Left ventricle myocardium superior (tissue), 1 donor: Measurements from ENCODE around the gene RTN4RL1. TPM values are rescaled to one million over a fixed set of nuclear protein-coding genes. Genes with fewer than 3 reads are reported as not detected.
"Not testable (repeated sequence)": the region's sequence is repeated elsewhere in the genome, so short reads cannot be mapped to it uniquely, and the experiment has no call there.

Experiments
- ATAC-seq: fragments of 200-7000 bp; cut with Tn5 transposase; one replicate; pipeline ENCODE4 v1.9.1; 2020; ENCODE audit warnings: mild to moderate bottlenecking, moderate library complexity
- DNase-seq: peaks from one replicate; pipeline ENCODE4 v3.0.0-alpha.2; 2020
- intact Hi-C: fragments of 100-400 bp; cut with micrococcal nuclease; formaldehyde crosslinking; loops from one replicate; pipeline ENCODE4 v1.11.0; 2022
- total RNA-seq: library from RNA; stranded (reverse); fragmentation: NEBNext Ultra II Directional; extraction: Animal tissue kit (Norgen Biotek cat#: 25700); gene quantifications from one replicate; pipeline ENCODE4 v1.2.1, GENCODE V29; 2021
- donor health status: DM: no; HTN: yes; CAD: no; lungs with severe emphysema.

Gene RTN4RL1
- total RNA-seq, 1 donor from 2014 or later, result 1.9 TPM

- DNase-seq, result no peak
- ATAC-seq, result no peak
- intact Hi-C loops, result no loop called here
Observed at GRCh38 chr17:1913702-1914101, 111.4 kb downstream of the RTN4RL1 start.

- intact Hi-C loops, result no loop called here
- no peak for DNase-seq
- no peak for ATAC-seq
Observed at GRCh38 chr17:1912146-1912545, 113.0 kb downstream of the RTN4RL1 start.

- intact Hi-C loops, result loop anchor here (2.0 kb wide), 1 partner anchor 117 kb away; no protein-coding TSS in a partner anchor
- ATAC-seq (no peak), DNase-seq (no peak)
Observed at GRCh38 chr17:1909985-1910384, 115.1 kb downstream of the RTN4RL1 start.

- ATAC-seq, result peak; percentile 82
- DNase-seq, result peak; percentile 46
- intact Hi-C loops, result loop anchor here (2.0 kb wide), 1 partner anchor 118 kb away; no protein-coding TSS in a partner anchor
Observed at GRCh38 chr17:1908699-1909309, 116.3 kb downstream of the RTN4RL1 start.

GRCh38 chr17:1907909-1908698 is 117.0 kb downstream of the RTN4RL1 start:
- DNase-seq (no peak), ATAC-seq (peak; percentile 21)
- intact Hi-C loops, result loop anchor here (2.0 kb wide), 1 partner anchor 119 kb away; no protein-coding TSS in a partner anchor

- no peak for ATAC-seq
- DNase-seq, result no peak
- intact Hi-C loops, result no loop called here
Observed at GRCh38 chr17:1907216-1907631, 117.9 kb downstream of the RTN4RL1 start.

GRCh38 chr17:1906662-1907101 is 118.5 kb downstream of the RTN4RL1 start:
- intact Hi-C loops, result no loop called here
- ATAC-seq, result no peak
- DNase-seq, result no peak

GRCh38 chr17:1905190-1905913 is 119.8 kb downstream of the RTN4RL1 start:
- intact Hi-C loops, result no loop called here
- DNase-seq, result no peak
- ATAC-seq, result peak; percentile 43

GRCh38 chr17:1904273-1905182 is 120.6 kb downstream of the RTN4RL1 start:
- intact Hi-C loops, result no loop called here
- DNase-seq (no peak), ATAC-seq (peak; percentile 52)

GRCh38 chr17:1899403-1900000 is 125.6 kb downstream of the RTN4RL1 start:
- intact Hi-C loops, result no loop called here
- DNase-seq (no peak), ATAC-seq (no peak)

- intact Hi-C loops, result no loop called here
- ATAC-seq, result no peak
- DNase-seq, result no peak
Observed at GRCh38 chr17:1898872-1899271, 126.3 kb downstream of the RTN4RL1 start.

- intact Hi-C loops, result no loop called here
- no peak for ATAC-seq
- no peak for DNase-seq
Observed at GRCh38 chr17:1898332-1898731, 126.8 kb downstream of the RTN4RL1 start.

GRCh38 chr17:1897105-1897656 is 128.0 kb downstream of the RTN4RL1 start:
- ATAC-seq (no peak), DNase-seq (no peak)
- intact Hi-C loops, result no loop called here

GRCh38 chr17:1896243-1897104 is 128.7 kb downstream of the RTN4RL1 start:
- DNase-seq, result no peak
- ATAC-seq, result no peak
- intact Hi-C loops, result no loop called here

- ATAC-seq, DNase-seq, intact Hi-C loops: not testable (repeated sequence)
Observed at GRCh38 chr17:1895479-1895878, 129.7 kb downstream of the RTN4RL1 start.

- no peak for DNase-seq
- ATAC-seq, result no peak
- intact Hi-C loops, result no loop called here
Observed at GRCh38 chr17:1894753-1895339, 130.3 kb downstream of the RTN4RL1 start.
